UCSD-AML1 (cell line): Measurements from ENCODE around the gene KRTAP23-1.

Experiments used
- DNase-seq: peaks from one replicate; lab custom pipeline; 2025; ENCODE audit not compliant: unreplicated experiment; lab: John Stamatoyannopoulos, UW

KRTAP23-1 gene

DNA sequence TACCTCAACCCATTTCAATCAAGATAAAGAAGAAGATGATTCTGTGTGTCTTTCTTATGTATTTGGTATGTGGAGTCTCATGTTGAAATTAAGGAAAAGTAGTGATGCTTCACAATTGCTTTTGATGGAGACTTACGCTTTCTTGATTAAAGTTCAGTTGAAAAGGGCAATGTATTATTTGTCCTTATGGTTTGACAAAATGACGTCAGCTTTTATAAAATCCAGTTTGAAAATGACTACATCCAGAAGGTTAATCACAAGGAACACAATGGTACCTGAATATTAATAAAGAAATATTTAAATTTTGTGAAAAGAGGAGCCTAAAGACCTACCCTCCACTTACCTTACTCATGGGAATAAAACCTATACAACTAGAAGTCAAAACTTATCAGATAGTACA is 32.7 kb downstream of the KRTAP23-1 start:
- no peak for DNase-seq

- DNase-seq = no peak
Measured at GRCh38 chr21:30306884-30307283, 41.5 kb downstream of the KRTAP23-1 start.

DNA sequence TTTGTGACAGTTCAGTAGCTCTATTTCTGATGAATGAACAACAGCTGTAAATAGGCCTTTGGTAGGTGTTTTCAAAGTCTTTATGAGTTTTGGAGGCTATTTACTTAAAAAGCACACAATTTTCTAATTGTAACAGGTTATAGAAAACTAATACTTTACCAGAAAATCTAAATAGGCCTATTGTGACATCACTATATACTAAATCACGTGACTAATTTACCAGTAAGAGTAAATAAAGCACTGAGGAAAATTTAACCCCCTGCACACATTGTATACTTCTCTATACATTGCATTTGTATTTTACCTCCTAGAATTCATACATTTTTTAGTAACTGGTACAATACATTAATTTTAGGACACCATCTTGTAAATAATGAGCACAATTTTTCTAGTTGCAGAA is 43.3 kb downstream of the KRTAP23-1 start:
- no peak for DNase-seq
